ENCODE data around the gene KIAA0319L.

- peak; percentile 19 for TF ChIP-seq CTCF (IDR thresholded peaks at IDR 0.05; ENCODE audit: low read depth, low read length, poor library complexity, severe bottlenecking)
- TF ChIP-seq EZH2phosphoT487 (IDR thresholded peaks at IDR 0.05; ENCODE audit: borderline replicate concordance, low read length), result no peak
These were observed 7.9 kb upstream of the KIAA0319L start for GRCh38 chr1:35564884-35565741.

Measured in DOHH2 (cell line).